Lower leg skin (tissue), 4 donors: ENCODE data around the gene STRA8. TPM values are rescaled to one million over a fixed set of nuclear protein-coding genes. Genes with fewer than 3 reads are reported as not detected.

ENCODE experiments used
- DNase-seq, 2 donors: peaks; one replicate each; pipeline ENCODE4 v3.0.0-alpha.2; 2019; ENCODE audit warnings: low spot score in 2 of 2
- H3K4me3 ChIP-seq: fragments of 200-600 bp; sonication (generic); 2 replicates; pipeline ENCODE4 v1.5.1; 2017; ENCODE audit warnings: mild to moderate bottlenecking, low read depth; ENCODE audit not compliant: poor library complexity, severe bottlenecking
- POLR2A ChIP-seq, 2 donors: fragments of 450-650 bp; IDR thresholded peaks; one replicate each; pipeline ENCODE4 v1.6.1; 2016 to 2017; ENCODE audit warnings: antibody characterized with exemption in 2 of 2, mild to moderate bottlenecking in 1 of 2, moderate library complexity in 1 of 2
- WGBS, 2 donors: methylation state at CpG; one replicate each; pipeline ENCODE4 v1.1.5; 2018; 5-methylcytosine and 5-hydroxymethylcytosine counted together
- intact Hi-C: fragments of 100-400 bp; cut with DNase I; formaldehyde crosslinking; loops from one replicate; pipeline ENCODE4 v1.15.0; 2023; ENCODE audit warnings: low total_unique reads
- total RNA-seq, 4 donors: library from RNA; depleted of rRNA; stranded (reverse); fragments of >200 nt; gene quantifications; one replicate each; pipeline ENCODE4 v1.1.0, GENCODE V29; 2016
- TF ChIP-seq, protein P1 (sequence below), 3 donors: fragments of 450-650 bp; IDR thresholded peaks; one replicate each; pipeline ENCODE4 v1.5.1; 2016; ENCODE audit warnings: antibody characterized with exemption in 3 of 3, mild to moderate bottlenecking in 3 of 3, moderate library complexity in 2 of 3

The STRA8 gene
- total RNA-seq, 4 donors from 2014 or later = 0.36 to 5.5 TPM; not detected in 2

DNA sequence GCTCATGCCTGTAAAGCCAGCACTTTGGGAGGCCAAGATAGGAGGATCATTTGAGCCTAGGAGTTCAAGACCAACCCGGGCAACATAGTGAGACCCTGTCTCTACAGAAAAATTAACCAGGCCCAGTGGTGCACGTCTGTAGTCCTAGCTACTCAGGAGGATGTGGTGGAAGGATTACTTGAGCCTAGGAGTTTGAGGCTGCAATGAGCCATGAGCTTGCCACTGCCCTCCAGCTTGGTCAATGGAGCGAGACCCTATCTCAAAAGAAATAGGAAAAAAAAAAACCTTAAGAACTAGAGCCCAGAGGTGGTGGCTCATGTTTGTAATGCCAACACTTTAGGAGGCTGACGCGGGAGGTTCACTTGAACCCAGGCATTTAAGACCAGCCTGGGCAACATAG lies 2.2 kb downstream of the STRA8 start:
- H3K4me3 ChIP-seq = no peak overlapping the region
- peak in 1 of 2 donors; percentile 9 for DNase-seq
- TF ChIP-seq, protein P1, sequence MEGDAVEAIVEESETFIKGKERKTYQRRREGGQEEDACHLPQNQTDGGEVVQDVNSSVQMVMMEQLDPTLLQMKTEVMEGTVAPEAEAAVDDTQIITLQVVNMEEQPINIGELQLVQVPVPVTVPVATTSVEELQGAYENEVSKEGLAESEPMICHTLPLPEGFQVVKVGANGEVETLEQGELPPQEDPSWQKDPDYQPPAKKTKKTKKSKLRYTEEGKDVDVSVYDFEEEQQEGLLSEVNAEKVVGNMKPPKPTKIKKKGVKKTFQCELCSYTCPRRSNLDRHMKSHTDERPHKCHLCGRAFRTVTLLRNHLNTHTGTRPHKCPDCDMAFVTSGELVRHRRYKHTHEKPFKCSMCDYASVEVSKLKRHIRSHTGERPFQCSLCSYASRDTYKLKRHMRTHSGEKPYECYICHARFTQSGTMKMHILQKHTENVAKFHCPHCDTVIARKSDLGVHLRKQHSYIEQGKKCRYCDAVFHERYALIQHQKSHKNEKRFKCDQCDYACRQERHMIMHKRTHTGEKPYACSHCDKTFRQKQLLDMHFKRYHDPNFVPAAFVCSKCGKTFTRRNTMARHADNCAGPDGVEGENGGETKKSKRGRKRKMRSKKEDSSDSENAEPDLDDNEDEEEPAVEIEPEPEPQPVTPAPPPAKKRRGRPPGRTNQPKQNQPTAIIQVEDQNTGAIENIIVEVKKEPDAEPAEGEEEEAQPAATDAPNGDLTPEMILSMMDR (IDR thresholded peaks at IDR 0.05) = no peak
- no peak for TF ChIP-seq POLR2A (IDR thresholded peaks at IDR 0.05)
- intact Hi-C loops = no loop called here
- WGBS, 2 donors = 96 to 99% methylated on average over 5 of the region's 5 CpGs

DNA sequence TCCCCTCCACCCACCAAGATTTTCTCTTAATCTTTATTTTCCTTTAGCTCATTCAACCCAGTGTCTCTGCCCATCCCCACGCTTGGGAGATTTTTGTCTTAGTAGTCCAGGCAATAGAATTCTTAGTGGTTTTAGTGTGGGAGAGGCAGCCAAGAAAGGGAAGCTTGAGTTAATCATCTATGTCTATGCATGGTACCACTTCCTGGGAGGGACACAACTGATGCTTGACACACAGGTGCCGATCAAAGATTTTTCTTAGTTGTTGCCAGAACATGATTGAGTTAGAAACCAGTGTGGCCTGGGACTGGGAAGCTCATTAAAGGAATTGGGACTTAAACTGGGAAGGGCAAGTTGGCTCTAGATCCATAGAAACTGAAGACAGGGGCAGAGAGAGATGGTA lies 3.1 kb downstream of the STRA8 start:
- TF ChIP-seq POLR2A (IDR thresholded peaks at IDR 0.05) = no peak
- TF ChIP-seq, protein P1 (IDR thresholded peaks at IDR 0.05) = no peak
- DNase-seq = no peak
- intact Hi-C loops = no loop called here
- WGBS, 2 donors = 74 to 77% methylated on average over 2 of the region's 2 CpGs
- no peak overlapping the region for H3K4me3 ChIP-seq

DNA sequence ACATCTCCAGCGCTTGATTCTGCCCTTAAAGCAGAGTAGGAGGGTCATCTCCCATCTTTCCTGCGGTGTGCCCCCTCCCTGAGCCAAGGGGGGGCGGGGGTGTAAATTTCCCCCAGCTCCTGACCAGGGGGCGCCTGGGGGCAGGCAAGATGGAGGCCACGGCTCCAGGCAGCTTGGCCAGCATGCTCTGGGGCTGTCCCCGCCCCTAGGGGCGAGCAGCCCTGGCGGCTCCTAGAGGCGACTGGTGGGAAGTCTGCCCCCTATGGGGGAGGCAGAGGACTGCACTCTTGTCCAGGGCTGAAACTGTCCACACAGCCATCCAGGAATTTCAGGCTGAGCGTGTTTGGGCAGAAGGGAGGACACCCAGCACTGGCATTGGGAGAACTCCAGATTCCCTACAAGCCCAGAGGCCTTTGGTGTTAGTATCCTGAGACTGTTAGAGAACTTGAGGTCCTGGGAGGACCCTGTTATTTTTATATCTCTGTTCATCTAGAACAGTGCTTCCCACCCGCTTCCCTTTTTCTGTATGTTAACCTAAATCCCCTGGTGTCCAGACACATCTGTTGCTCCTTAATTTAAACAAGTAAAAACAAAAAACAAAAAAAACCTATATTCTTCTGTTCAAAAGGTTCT lies 4.6 kb downstream of the STRA8 start:
- H3K4me3 ChIP-seq = no peak overlapping the region
- TF ChIP-seq POLR2A (IDR thresholded peaks at IDR 0.05) = no peak
- TF ChIP-seq, protein P1 (IDR thresholded peaks at IDR 0.05) = no peak
- peak; percentile 7 to 54 for DNase-seq
- intact Hi-C loops = no loop called here
- 84 to 91% methylated on average over 9 to 11 of the region's 11 CpGs for WGBS, 2 donors

DNA sequence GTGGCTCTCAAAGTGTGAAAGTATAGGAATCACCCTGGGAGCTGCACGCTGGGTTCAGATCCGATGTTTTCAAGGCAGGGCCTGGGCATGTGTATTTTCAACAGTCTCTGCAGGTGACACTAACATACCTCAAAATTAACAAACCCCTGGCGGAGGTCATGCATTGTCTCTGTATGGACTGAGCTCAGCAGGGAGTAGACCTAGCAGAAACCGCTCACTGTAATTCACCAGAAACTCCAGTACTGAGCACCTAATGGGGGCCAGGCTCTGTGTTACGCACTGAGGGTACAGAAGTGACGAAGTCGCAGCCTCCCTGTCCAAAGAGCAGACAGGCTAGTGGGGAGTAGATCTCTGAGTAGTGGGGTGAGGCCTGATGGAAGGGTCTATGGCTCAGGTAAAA lies 5.6 kb downstream of the STRA8 start:
- H3K4me3 ChIP-seq = no peak overlapping the region
- intact Hi-C loops = no loop called here
- WGBS, 2 donors = 94 to 97% methylated on average over 6 to 7 of the region's 7 CpGs
- DNase-seq = peak; percentile 7 to 32
- TF ChIP-seq, protein P1 (IDR thresholded peaks at IDR 0.05) = no peak
- no peak for TF ChIP-seq POLR2A (IDR thresholded peaks at IDR 0.05)

DNA sequence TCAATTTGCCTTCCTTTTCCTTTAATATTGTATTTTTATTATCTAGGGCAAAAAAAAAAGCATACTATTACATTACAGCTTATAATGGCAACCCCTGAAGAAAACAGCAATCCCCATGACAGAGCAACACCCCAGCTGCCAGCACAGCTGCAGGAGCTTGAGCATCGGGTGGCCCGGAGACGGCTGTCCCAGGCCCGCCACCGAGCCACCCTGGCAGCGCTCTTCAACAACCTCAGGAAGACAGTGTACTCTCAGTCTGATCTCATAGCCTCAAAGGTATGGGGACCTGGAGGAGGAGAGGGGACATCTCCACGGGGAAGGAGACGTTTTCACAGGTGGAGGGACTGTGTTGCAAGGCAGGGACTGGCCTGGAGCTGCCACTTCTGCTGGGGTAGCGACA lies 6.8 kb downstream of the STRA8 start:
- TF ChIP-seq, protein P1 (IDR thresholded peaks at IDR 0.05) = no peak
- no peak for TF ChIP-seq POLR2A (IDR thresholded peaks at IDR 0.05)
- WGBS, 2 donors = 75 to 81% methylated on average over 9 of the region's 9 CpGs
- H3K4me3 ChIP-seq = no peak overlapping the region
- peak in 1 of 2 donors; percentile 39 for DNase-seq
- intact Hi-C loops = no loop called here
